ENCODE measurements around the gene FAM120B. TPM values are rescaled to one million over a fixed set of nuclear protein-coding genes. Genes with fewer than 3 reads are reported as not detected.

FAM120B gene
- total and polyA plus RNA-seq, 2 experiments from 2014 or later, result 7.2 to 16.7 TPM

GRCh38 chr6:170424604-170425126 is 118.1 kb downstream of the FAM120B start:
- Histone ChIP-seq H2AFZ (no peak overlapping the region), H3K36me3 (ENCODE audit: insufficient read depth) (no peaks in the 10 kb centered on the region), H3K27me3 (ENCODE audit: insufficient read depth) (no peaks in the 10 kb centered on the region), H4K20me1 (replicated peaks; ENCODE audit: insufficient read depth) (no peaks in the 10 kb centered on the region), H3K79me2 (replicated peaks; ENCODE audit: insufficient read depth) (no peaks in the 10 kb centered on the region), H3K27ac (ENCODE audit: low read depth) (no peak overlapping the region), H3F3A (replicated peaks; ENCODE audit: low read depth) (no peaks in the 10 kb centered on the region), H3K4me1 (ENCODE audit: insufficient read depth) (no peaks in the 10 kb centered on the region), H3K9me2 (ENCODE audit: insufficient read depth) (no peaks in the 10 kb centered on the region), H3K4me3 (no peak overlapping the region), H3K4me2 (no peak overlapping the region)
- ATAC-seq, result peak; percentile 12; the same call in 2 of the 3 replicates
- Mint-ChIP-seq H3K4me3 (no peak overlapping the region), H3K27me3 (ENCODE audit: insufficient read depth, low read depth, poor library complexity) (peaks cover 12% of the 10 kb centered on the region), H3K36me3 (ENCODE audit: low read depth) (no peaks in the 10 kb centered on the region), H3K9me3 (no peaks in the 10 kb centered on the region), H3K4me1 (peaks cover 20% of the 10 kb centered on the region), H3K27ac (no peak overlapping the region)
- DNase-seq (ENCODE audit: low spot score), result no peak
- TF ChIP-seq JUNB (IDR thresholded peaks at IDR 0.05; ENCODE audit: unreplicated experiment), result no peak
- no peak for TF ChIP-seq ETS1 (IDR thresholded peaks at IDR 0.05)

DNA sequence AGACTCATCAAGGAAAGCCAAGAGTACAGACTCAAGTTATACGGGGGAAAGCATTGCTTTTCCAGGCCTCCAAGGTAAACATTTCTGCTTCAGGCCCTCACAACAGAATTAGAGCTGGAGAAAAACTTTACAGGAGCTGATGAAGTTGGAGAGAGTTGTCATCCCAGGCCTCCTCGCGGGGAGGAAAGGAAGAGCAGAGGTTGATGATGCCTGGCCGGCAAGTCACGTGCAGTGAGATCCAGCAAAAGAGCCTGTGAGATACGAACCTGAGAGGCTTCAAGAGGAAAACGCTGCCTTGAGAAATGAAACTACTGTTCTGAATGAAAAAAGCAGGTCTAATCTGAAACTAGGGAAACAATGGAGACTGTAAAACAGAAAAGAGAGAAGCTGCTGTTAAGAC is 122.9 kb downstream of the FAM120B start:
- H3K4me1 Mint-ChIP-seq, result peaks cover 9% of the 10 kb centered on the region
- Histone ChIP-seq H2AFZ (peak overlapping the region; percentile 56; the same call in 1 of the 2 replicates), H3K4me2 (no peak overlapping the region), H3K4me3 (no peak overlapping the region), H4K20me1 (replicated peaks; ENCODE audit: insufficient read depth) (no peaks in the 10 kb centered on the region), H3K79me2 (replicated peaks; ENCODE audit: insufficient read depth) (no peaks in the 10 kb centered on the region), H3K9me2 (ENCODE audit: insufficient read depth) (no peaks in the 10 kb centered on the region), H3K27me3 (ENCODE audit: insufficient read depth) (no peaks in the 10 kb centered on the region), H3K4me1 (ENCODE audit: insufficient read depth) (peaks cover 3% of the 10 kb centered on the region; the same call in 1 of the 2 replicates), H3K36me3 (ENCODE audit: insufficient read depth) (no peaks in the 10 kb centered on the region), H3F3A (replicated peaks; ENCODE audit: low read depth) (no peaks in the 10 kb centered on the region), H3K27ac (ENCODE audit: low read depth) (no peak overlapping the region)
- ATAC-seq, result peak; percentile 67
- H3K27me3 Mint-ChIP-seq (ENCODE audit: insufficient read depth, low read depth, poor library complexity), result no peaks in the 10 kb centered on the region
- no peaks in the 10 kb centered on the region for H3K36me3 Mint-ChIP-seq (ENCODE audit: low read depth)
- TF ChIP-seq, protein P1, sequence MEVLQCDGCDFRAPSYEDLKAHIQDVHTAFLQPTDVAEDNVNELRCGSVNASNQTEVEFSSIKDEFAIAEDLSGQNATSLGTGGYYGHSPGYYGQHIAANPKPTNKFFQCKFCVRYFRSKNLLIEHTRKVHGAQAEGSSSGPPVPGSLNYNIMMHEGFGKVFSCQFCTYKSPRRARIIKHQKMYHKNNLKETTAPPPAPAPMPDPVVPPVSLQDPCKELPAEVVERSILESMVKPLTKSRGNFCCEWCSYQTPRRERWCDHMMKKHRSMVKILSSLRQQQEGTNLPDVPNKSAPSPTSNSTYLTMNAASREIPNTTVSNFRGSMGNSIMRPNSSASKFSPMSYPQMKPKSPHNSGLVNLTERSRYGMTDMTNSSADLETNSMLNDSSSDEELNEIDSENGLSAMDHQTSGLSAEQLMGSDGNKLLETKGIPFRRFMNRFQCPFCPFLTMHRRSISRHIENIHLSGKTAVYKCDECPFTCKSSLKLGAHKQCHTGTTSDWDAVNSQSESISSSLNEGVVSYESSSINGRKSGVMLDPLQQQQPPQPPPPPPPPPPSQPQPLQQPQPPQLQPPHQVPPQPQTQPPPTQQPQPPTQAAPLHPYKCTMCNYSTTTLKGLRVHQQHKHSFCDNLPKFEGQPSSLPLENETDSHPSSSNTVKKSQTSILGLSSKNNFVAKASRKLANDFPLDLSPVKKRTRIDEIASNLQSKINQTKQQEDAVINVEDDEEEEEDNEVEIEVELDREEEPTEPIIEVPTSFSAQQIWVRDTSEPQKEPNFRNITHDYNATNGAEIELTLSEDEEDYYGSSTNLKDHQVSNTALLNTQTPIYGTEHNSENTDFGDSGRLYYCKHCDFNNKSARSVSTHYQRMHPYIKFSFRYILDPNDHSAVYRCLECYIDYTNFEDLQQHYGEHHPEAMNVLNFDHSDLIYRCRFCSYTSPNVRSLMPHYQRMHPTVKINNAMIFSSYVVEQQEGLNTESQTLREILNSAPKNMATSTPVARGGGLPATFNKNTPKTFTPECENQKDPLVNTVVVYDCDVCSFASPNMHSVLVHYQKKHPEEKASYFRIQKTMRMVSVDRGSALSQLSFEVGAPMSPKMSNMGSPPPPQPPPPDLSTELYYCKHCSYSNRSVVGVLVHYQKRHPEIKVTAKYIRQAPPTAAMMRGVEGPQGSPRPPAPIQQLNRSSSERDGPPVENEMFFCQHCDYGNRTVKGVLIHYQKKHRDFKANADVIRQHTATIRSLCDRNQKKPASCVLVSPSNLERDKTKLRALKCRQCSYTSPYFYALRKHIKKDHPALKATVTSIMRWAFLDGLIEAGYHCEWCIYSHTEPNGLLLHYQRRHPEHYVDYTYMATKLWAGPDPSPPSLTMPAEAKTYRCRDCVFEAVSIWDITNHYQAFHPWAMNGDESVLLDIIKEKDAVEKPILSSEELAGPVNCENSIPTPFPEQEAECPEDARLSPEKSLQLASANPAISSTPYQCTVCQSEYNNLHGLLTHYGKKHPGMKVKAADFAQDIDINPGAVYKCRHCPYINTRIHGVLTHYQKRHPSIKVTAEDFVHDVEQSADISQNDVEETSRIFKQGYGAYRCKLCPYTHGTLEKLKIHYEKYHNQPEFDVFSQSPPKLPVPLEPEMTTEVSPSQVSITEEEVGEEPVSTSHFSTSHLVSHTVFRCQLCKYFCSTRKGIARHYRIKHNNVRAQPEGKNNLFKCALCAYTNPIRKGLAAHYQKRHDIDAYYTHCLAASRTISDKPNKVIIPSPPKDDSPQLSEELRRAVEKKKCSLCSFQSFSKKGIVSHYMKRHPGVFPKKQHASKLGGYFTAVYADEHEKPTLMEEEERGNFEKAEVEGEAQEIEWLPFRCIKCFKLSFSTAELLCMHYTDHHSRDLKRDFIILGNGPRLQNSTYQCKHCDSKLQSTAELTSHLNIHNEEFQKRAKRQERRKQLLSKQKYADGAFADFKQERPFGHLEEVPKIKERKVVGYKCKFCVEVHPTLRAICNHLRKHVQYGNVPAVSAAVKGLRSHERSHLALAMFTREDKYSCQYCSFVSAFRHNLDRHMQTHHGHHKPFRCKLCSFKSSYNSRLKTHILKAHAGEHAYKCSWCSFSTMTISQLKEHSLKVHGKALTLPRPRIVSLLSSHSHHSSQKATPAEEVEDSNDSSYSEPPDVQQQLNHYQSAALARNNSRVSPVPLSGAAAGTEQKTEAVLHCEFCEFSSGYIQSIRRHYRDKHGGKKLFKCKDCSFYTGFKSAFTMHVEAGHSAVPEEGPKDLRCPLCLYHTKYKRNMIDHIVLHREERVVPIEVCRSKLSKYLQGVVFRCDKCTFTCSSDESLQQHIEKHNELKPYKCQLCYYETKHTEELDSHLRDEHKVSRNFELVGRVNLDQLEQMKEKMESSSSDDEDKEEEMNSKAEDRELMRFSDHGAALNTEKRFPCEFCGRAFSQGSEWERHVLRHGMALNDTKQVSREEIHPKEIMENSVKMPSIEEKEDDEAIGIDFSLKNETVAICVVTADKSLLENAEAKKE (CRISPR knock-in tag; IDR thresholded peaks at IDR 0.05), result no peak
- TF ChIP-seq CREB1 (CRISPR knock-in tag; IDR thresholded peaks at IDR 0.05; ENCODE audit: low read depth), result 0 out of 2 replicates have a peak, but pooled peaks have one; percentile 6
- peak; percentile 29 for DNase-seq (ENCODE audit: low spot score)
- no peak overlapping the region for H3K4me3 Mint-ChIP-seq
- no peak overlapping the region for H3K27ac Mint-ChIP-seq
- H3K9me3 Mint-ChIP-seq, result no peaks in the 10 kb centered on the region

Data from GM23338 (cell line).